Activated CD4-positive, alpha-beta T cell treated with anti-CD3 and anti-CD28 coated beads, Interleukin-10, Interleukin-2, amounts not matched to agents 100 ng/mL and 50 ng/mL, durations not matched to agents 16 hours and 8 hours (primary cell): Measurements from ENCODE around the gene TANGO6.

Source experiments
- DNase-seq: peaks from one replicate; pipeline ENCODE4 v3.0.0-alpha.2; 2020

Gene TANGO6

DNA sequence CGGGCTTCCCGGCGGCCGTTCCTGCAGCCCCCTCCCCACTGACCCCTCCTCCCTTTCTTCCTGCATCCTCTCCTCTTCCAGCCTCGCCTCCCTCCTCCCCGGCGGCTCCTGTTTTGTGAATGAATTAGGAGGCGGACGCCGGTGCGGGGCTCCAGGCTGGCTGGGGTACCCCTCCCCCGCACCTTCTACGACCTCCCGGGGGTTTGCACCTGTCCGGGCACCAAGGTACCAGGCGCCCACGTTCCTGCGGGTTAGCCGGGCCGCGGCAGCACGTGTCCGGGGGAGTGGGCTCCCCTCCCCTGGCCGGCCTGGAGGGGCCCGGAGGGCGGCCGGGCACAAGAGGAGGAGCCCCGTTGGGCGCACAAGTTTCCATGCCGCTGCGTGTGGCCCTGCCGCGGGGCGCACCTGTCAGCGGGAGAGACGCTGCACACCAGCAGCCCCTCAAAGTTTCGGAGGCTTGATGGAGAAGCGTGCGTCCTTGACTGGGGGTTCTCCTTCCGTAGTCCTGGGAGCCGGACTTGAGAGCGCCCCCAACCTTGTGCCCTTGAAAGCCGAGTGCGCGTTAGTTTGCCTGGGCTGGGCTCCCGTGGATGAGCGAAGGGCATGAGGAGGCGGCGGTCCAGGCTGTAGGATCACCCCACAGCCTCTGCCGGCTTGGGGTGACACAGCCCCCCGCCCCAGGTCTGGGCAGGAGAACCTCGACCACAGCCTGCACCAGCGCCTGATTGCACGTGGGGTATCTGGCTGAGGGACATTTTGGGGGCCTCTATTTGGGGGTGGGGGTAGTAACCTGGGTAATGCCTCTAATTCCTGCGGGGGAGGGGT is 263.4 kb downstream of the TANGO6 start:
- no peak for DNase-seq

DNA sequence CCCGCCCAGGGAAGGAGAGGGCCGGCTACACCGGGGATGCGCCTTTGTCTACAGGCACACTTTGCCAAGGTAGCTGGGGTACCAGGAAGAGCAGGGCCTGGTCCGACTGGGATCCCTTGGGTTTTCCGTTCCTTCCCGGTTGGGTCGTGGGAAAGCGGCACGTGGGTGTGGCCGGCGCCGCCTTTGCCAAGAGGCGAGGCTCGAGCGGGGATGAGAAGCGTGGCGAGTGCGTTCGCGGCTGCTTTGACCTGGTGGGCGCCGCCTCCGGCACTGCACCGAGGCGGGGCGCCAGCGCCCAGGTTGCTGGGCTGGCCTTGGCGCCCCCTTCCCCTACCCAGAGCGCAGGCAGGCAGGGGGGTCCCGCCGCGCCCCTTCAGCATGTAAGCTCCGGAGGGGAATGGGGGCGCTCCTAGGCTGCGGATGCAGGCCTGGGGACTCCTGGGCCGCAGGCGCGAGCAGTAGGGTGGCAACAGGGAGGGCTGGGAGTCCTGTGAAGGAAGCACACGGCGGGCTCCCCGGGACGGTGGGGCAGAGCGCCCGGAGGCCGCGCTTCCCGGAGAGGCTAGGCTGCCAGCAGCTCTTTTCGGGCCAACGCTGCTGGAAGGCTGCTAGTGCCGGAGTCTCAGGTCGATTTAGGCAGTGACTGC is 264.1 kb downstream of the TANGO6 start:
- no peak for DNase-seq

DNA sequence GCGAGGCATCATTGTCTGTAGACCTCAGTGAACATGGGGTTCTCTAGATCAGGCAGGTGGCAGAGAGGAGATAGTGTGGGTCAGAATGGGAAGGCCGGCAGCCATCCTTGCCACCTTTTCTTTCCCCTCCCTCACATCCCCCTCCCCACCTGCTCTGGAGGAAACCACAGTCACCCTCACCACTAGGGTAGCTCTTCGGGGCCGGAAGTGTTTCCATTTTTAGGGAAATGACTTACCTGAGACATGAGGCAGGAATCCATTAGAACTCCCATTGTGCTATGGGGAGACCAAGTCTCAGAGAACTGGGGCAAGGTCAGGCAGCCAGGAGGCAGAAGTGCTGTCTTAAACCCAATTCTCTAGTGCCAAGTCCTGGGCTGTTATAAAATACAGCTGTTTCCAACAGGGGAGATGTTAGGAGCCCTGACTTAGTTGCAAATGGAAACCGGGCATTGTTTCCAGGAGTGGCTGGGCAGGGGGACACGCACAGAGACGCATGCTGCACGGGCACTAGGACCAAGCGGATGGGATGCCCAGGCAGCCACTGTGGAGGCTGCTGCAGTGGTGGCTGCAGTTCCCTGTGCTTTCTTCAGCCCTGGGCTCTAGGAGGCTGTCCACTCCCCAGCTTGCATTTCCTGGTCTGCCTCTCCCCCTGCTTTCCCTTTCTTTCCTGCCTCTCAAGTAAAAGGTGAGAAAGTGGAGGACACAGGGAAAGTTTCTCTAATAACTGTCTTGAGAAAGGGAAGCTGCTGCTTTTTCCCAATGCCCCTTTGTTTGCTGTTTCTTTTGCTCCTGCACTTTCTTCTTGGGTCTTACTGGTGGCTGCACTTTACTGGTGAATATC is 265.0 kb downstream of the TANGO6 start:
- no peak for DNase-seq

DNA sequence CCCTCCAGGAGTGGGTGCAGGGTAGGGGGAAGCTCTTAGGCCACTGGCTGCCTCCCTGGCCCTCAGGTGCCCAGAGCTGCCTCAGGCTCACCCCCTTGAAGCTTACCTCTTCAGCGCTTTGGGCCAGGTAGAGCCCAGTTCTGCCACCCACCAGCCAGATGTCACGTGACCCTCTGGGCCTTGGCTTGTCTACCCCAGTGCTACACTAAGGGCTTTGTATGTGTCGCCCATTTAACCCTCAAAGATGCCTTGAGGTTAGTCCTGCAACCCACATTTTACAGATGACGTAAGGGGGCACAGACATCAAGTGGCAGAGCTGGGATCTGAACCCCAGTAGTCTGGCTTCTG is 265.5 kb downstream of the TANGO6 start:
- no peak for DNase-seq

DNA sequence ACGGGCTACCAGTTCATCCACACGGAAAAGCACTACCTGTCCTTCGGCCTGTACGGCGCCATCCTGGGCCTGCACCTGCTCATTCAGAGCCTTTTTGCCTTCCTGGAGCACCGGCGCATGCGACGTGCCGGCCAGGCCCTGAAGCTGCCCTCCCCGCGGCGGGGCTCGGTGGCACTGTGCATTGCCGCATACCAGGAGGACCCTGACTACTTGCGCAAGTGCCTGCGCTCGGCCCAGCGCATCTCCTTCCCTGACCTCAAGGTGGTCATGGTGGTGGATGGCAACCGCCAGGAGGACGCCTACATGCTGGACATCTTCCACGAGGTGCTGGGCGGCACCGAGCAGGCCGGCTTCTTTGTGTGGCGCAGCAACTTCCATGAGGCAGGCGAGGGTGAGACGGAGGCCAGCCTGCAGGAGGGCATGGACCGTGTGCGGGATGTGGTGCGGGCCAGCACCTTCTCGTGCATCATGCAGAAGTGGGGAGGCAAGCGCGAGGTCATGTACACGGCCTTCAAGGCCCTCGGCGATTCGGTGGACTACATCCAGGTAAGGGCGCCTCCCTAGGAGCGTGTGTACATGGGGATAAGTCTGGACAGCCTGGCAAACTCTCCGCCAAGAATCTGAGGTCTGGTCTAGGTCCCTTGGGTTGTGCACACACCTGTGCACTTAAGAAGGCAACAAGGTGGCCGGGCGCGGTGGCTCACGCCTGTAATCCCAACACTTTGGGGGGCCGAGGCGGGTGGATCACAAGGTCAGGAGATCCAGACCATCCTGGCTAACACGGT is 266.3 kb downstream of the TANGO6 start:
- no peak for DNase-seq

DNA sequence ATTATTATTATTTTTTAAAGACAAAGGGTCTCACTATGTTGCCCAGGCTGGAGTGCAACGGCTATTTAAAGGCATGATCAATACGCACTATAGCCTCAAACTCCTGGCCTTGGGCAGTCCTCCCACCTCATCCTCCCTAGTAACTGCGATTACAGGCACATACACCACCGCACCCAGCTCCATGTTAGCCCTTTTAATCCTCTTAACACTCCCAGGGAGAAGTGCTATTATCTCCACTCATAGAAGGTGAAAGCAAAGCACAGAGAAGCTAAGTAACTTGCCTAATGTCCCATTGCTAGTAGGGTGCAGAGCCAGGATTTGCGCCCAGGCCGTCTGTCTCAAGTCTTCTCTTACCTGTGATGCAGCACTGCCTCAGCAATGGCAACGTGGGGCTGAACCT is 267.1 kb downstream of the TANGO6 start:
- DNase-seq: no peak

DNA sequence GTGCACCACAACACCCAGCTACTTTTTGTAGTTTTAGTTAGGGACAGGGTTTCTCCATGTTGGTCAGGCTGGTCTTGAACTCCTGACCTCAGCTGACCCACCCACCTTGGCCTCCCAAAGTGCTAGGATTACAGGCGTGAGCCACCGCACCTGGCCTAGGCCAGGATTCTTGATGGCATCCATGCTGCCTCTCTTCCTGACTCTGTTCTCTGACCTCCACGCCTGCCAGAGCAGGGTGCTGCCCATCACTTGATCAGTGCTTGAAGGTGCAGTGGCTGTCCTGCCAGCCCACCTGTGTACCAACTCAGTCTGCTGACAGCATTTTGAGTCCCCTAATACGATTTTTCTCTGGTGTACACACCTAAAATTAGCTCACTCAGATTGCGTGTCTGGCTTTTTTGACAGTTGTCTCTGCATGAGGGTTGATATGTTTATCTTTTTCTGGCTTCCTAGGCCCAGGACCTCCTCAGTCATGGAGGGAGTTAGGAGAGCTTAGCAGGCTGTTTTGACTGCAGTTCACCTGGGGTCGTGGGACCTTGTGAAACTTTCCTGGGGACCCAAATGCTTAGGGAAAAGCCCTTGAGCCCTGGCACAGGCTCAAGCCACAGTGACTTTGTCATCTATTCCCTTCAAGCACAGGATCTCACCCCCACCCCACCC is 268.0 kb downstream of the TANGO6 start:
- DNase-seq: no peak

DNA sequence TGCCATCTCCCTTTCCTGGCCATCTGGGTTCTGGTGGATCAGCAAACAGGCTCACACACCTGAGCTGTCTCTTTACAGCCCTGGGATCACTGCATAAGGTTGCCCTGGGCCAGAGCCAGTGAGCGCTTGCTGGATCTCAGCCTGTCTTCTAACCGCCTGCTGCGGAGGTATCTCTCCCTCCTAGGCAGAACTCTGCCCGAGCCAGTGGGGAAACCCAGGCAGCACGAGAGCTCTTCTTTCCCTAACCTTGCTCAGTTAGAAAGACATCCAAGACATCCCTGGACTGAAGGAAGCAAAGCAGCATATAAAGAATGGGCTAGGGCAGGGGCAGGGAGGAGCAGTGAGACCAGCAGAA is 268.5 kb downstream of the TANGO6 start:
- DNase-seq: no peak

DNA sequence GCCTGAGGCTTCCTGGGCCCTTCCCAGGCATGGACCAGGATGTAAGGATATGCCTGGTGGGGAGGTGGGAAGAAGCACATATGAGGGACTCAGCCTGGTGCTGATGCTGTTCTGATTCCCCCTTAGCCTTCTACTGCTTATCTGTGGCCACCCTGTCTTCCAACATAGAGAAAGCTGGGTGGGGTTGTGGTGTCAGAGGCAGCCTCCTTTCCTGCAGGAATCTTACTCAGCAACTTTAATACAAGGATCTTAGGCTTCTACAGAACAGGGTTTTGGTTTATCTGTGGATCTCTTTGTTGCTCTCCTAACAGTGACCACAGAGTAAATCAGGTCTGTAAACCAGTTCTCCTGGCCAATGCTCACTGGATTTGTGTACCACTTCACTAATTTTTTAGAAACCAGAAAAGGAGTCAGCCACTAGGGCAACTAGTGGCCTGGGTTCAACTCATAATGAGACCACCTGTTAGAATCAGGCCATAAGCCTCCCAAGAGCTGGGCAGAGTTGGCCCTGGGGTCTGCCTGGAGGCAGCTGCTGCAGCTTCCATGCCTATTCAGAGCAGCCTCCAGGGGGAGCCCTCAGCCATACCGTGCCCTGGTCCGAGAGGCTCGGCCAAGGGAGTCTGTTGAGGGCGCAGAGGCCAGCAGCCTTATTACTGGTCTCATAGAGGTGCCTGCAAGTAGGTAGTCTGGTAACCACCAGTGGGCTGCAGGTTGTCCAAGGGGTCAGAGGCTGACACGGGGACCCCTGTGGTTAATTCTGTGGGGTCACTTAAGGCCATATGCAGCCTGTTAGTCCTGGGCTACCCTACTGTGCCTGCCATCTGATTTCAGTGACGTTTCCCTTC is 269.2 kb downstream of the TANGO6 start:
- peak; percentile 66 for DNase-seq

DNA sequence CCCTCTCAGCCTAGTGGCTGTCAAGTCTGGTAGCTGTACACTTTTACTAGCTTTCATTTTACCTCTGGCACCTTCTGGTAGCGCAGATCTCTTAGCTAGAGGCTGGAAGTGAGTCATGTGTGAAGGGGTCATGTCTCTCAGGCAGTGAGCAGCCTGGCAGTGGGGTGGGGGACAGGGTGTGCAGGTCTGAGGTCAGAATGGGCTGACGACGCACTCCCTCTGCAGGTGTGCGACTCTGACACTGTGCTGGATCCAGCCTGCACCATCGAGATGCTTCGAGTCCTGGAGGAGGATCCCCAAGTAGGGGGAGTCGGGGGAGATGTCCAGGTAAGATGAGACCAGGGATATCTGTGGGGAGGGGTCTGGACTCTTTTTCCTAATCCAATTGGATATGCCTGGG is 269.9 kb downstream of the TANGO6 start:
- DNase-seq: no peak

DNA sequence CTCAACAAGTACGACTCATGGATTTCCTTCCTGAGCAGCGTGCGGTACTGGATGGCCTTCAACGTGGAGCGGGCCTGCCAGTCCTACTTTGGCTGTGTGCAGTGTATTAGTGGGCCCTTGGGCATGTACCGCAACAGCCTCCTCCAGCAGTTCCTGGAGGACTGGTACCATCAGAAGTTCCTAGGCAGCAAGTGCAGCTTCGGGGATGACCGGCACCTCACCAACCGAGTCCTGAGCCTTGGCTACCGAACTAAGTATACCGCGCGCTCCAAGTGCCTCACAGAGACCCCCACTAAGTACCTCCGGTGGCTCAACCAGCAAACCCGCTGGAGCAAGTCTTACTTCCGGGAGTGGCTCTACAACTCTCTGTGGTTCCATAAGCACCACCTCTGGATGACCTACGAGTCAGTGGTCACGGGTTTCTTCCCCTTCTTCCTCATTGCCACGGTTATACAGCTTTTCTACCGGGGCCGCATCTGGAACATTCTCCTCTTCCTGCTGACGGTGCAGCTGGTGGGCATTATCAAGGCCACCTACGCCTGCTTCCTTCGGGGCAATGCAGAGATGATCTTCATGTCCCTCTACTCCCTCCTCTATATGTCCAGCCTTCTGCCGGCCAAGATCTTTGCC is 271.1 kb downstream of the TANGO6 start:
- no peak for DNase-seq

DNA sequence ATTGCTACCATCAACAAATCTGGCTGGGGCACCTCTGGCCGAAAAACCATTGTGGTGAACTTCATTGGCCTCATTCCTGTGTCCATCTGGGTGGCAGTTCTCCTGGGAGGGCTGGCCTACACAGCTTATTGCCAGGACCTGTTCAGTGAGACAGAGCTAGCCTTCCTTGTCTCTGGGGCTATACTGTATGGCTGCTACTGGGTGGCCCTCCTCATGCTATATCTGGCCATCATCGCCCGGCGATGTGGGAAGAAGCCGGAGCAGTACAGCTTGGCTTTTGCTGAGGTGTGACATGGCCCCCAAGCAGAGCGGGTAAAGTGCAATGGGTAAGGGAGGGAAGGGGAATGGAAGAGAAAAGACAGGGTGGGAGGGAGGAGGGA is 271.6 kb downstream of the TANGO6 start:
- no peak for DNase-seq

DNA sequence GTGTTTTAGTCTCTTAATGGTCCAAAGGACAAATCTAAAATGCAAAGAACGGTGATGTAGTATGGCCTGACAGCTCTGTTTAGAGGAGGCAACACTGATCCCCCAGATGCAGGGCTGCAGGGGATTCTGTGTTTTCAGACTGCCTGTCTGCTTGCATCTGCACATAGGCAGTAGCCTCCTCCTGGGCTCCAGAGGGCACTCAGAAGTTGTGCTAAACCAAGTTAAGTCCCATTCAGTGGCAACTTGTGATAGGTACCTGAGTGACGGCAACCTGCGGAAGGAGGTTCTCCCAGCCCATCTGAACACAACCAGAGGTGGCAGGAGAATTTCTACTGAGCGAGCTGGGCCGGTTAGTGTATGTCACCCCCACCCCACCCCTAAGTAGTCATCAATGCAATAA is 272.0 kb downstream of the TANGO6 start:
- no peak for DNase-seq

DNA sequence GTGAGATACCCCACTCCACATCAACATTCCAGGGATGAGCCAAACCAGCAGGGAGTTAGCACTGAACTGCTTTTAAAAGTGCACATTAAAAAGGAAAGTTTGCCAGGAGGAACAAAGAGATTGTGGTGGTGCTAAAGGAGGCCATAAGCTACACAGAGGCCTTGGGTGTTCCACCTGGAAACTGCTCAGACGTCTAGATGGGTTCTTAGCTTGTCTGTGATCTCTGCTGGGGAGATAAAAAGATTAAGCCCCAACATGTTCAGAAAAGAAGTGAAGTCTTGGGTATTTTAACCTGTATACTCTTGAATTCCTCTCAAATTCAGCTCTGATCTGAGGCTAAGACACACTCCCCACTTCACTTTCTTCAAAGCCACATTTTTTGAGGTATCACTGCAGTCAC is 272.5 kb downstream of the TANGO6 start:
- DNase-seq: no peak

DNA sequence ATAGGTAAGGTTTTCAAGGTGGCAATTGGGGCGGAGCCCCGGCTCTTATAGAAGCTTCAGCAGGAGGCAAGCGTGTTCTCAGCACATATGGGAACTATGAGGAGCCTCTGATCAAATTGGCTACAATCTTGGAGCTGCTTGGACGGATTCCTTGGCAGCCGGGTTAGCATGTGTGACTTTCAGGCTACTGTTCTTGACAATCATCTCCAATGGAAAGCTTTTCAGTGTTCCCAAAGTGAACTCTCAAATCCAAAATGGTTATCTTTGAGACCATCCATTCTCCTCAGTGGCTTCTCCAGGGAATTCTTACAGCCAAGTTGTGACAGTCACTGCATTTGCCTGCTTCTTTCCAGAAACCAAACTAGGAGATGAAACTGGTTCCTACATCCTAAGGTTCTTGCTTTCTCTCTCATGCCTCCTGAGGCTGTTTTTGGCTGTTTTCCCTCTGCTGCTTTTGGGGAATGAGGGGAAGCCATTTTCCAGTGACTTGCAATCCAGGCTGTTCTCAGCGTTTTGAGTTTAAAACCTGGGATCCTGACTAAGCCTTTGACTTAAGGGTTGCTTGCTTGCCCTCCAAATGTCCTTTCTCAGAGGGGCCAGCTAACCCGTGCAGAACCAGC is 273.0 kb downstream of the TANGO6 start:
- DNase-seq: no peak

DNA sequence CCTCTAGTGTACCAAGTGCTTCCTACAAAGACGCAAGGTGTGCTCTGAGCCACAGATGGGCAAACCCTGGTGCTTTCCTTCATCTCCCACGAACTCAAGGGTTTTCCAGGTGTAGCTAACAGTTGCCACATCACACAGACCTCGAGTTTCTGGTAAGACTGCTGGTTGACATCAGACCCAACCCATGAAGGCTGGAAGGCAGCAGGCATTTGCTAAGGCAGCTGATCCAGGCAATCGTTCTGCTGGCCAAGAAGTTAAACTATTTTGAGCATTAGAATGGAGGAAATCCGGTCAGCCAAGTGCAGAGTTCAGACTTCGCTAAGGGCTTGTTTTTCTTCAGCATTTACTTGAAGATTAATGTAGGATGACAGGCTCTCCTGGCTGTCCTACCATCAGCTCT is 273.6 kb downstream of the TANGO6 start:
- no peak for DNase-seq

DNA sequence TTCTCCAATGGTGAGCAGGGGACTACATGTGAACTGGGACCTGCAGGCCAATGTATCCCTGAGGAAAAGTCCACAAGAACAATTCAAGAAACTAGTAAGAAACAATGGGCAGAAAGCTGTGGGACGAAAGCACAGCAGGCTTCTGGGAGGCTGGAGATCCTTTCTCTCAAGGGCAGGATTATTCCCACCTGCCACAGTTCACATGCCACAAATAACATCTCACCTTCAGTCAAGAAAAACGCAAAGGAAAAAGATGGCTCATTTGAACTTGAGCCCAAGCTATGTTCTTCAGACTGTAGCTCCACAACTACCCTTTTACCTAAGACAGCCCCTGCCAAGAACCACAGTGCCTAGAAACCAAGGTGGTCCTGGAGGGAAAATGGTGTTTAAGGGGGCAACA is 275.1 kb downstream of the TANGO6 start:
- DNase-seq: no peak

DNA sequence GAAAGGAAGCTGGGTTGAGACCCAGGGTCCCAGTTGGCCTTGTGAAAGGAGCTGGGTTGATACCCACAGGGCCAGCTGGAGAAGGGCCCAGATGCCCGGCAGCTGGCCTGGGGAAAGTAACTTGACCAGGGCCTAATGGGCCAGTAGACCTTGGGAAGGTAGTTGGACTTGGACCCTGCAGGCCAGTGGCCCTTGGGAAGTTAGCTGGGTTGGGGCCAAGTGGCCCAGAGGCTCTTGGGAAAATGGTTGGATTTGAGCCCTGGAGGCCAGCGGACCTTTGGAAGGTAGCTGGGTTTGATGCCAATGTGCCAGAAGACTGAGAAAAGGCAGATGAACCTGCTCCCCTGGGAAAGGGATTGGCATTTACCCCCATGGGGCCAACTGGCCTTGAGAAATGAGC is 275.7 kb downstream of the TANGO6 start:
- no peak for DNase-seq

DNA sequence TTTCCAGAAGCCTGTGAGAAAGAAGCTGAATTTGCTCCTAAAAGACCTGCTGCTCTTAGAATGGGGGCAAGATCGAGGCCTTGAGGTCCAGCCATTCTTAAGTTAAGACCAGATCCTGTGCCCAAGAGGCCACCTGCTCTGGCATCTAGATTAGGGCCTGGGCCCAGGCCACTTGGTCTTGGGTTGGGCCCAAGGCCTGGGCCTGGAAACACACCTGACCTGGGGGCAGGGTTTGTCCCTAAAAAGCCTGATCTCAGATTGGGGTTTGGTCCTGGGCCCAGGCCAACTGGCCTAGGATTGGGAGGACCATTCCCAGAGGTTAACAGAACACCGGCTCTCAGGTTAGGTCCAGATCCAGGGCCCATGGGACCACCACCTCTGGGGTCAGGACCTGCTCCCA is 276.2 kb downstream of the TANGO6 start:
- no peak for DNase-seq

DNA sequence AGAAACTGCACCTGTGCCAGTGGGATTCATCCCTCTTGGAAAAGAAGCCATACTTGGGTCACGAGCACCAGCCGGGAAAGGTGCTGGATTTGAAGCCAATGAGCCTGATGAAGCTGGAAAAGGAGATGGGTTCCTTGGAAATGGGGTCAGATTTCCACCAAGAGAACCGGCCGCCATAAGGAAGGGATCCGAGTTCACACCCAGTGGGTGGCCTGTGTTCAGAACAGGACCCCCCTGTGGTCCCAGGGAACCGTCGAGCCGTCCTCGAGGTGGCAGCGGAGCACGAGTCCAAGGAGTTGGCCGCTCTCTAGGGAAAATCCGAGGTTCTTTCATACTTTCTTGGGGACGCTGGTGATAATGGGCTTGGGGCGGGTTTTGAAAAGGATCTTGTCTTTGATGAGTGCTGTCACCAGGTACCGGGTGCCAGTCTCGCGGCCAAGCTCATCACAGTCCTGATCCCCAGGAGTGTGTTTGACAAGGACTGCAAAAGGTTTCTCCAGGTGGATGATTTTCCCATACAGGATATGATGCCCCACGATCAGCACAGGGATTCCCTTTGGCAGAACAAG is 276.8 kb downstream of the TANGO6 start:
- no peak for DNase-seq
